DMS153 treated with DMSO at 0.1 percent for 48 hours (cell line): ENCODE results near the gene RNF213.
"Not testable (repeated sequence)": the region's sequence is repeated elsewhere in the genome, so short reads cannot be mapped to it uniquely, and the experiment has no call there.

Source experiments
- DNase-seq: peaks from one replicate; lab custom pipeline; 2025; ENCODE audit not compliant: unreplicated experiment; lab: John Stamatoyannopoulos, UW

The RNF213 gene

DNA sequence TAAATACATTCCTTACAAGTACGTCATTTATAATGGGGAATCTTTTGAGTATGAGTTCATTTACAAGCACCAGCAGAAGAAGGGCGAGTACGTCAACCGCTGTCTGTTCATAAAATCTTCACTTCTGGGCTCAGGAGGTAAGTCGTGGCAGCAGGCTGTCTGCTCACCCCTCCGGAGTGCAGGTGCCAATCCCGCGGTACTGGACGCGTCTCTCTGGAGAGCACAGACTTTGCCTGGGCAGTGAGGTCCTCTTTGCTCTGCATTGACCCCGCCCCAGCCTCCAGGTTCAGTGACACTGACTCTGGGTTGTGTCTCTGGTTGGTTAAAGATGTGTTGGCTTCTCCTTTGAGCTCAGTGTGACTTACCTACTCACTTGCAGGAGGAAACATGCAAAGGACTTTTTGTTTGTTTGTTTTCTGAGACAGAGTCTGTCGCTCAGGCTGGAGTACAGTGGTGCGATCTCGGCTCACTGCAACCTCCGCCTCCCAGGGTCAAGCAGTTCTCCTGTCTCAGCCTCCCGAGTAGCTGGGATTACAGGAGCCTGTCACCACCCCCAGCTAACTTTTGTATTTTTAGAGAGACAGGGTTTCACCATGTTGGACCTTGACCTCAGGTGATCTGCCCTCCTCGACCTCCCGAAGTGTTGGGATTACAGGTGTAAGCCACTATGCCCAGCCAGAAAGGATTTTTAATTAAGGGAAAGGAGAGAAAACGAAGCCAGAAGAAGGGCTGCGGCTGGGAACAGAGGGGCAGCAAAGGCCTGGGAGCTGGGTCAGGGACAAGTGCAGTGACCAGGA, 31.2 kb downstream of the RNF213 start:
- DNase-seq: no peak

DNA sequence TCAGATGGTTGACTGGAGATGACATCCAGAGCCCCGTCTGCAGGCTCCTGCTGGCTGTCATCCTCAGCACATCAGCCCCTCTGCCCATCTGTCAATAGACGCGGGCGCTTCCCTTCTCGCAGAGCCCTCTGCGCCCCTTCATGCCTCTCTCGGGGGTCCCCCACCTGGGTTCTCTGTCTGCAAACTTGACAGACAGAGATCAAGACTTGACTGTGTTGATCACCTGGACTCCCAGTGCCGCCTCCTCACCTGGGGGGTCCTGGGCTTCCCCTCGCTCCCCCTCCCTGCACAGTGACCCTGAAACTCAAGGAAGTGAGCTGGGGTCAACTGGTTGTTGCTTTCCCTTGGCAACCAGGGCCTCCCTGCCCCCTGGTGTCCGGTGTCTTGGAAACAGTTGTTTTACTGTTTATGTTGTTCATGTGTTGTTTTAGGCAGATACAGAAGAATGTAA, 31.9 kb downstream of the RNF213 start:
- DNase-seq: no peak

DNA sequence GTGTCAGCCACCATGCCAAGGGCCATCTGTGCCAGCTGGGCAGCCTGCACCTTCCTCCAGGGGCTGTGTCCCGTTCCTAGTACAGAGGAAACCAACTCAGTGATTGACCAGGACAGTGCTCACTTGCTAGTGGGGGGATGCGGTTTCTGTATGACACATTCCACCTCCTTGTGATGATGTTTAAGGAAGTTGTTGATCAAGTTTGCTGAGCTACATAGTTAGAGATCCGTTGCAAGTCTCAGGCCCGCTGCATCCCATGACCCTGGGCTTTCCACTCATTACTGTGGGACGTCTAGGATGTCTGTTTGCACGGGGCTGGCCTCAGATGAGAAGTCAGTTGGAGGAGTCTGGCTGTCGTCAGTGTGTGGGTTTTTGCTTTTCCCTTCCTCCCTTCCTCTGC, 33.6 kb downstream of the RNF213 start:
- no peak for DNase-seq

DNA sequence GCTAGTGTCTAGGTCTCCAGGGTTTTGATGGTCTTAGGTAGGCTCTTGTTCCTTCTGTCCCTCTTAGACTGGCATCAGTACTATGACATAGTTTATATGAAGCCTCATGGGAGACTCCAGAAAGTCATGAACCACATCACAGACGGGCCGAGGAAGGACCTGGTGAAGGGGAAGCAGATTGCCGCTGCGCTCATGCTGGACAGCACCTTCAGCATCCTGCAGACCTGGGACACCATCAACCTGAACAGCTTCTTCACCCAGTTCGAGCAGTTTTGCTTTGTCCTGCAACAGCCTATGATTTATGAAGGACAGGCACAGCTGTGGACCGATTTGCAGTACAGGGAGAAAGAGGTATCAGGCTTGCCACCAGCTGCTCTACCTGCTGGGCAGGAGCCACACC, 34.0 kb downstream of the RNF213 start:
- DNase-seq: no peak

DNA sequence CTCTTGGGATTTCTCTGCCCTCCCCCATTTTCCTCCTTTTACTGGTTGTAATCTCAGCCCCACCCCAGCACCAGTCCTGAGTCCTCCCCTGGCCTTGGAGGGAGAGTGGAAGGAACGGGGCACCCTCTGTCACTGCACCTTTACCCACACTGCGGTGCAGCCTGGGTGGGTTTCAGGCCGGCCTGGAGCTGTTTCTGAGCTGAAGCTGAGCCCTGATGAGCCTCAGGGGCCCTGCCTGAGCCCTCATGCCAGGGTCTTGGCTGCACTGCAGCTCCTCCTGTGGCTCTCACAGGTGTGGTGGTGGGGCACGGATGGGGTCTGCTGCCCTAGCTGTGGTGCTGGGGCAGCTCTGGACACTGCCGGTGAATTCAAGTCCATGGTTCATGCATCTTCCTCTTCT, 34.5 kb downstream of the RNF213 start:
- DNase-seq: no peak

DNA sequence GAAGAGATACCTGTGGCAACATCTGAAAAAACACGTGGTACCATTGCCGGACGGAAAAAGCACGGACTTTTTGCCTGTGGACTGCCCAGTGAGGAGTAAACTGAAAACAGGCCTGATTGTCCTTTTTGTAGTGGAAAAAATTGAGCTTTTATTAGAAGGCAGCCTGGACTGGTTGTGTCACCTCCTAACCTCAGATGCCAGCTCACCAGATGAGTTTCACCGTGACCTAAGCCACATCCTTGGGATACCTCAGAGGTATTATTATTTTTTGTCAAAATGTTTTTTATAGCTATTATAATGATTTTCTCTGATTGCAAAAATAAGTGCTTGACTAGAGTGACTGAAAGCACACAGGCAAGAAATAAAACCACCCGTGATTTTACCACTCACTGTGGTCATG, 34.9 kb downstream of the RNF213 start:
- no peak for DNase-seq

DNA sequence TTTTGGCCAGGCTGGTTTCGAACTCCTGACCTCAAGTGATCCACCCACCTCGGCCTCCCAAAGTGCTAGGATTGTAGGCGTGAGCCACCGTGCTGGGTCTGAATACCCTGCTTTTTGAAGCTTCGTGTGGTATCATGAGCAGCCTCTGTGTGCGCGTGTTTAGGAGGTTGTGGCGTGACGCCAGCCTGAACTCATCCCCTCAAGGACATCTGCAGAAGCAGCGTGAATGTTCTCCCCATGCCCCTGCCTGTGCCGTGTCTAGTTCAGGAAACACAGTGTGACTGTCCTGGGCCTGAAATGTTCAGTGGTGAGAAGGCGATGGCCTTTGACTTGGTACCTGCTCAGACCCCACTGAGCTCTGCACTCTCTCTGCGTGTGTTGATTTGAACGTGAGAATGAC, 35.6 kb downstream of the RNF213 start:
- no peak for DNase-seq

DNA sequence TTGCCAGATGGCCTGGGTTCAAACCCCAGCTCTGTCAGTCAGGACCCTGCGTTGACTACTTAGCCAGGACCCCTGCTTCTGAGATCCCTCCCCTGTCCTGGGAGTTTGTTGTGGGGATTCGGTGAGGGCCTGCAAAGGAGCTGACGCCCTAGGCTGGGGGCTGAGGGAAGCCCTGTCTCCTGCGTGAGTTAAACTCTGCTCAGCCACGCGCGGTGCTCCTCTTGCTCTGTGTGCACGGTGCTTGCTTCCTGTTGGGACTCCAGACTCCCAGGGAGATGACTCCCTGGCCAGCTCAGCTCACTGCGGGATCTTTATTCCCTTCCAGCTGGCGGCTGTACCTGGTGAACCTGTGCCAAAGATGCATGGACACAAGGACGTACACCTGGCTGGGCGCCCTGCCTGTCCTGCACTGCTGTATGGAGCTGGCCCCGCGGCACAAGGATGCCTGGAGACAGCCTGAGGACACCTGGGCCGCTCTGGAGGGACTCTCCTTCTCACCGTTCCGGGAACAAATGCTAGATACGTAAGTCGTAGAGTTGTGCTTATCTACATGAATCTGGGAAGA, 37.4 kb downstream of the RNF213 start:
- no peak for DNase-seq

DNA sequence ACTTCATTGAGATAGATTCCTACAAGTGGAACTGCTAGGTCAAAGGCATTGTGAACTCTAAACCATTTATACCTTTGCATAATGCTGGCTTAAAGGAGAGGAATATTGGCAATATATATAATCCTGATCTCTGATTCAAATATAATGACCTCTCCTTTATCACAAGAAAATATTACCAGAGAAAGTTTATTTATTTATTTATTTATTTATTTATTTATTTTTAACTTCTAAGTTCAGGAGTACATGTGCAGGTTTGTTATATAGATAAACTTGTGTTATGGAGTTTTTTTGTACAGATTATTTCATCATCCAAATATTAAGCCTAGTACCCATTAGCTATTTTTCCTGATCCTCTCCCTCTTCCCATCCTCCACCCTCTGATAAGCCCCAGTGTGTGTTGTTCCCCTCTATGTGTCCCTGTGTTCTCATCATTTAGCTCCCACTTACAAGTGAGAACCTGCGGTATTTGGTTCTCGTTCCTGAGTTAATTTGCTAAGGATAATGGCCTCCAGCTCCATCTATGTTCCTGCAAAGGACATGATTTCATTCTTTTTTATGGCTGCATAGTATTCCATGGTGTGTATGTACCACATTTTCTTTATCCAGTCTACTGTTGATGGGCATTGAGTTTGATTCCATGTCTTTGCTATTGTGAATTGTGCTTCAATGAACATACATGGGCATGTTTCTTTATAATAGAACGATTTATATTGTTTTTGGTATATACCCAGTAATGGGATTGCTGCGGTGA, 38.9 kb downstream of the RNF213 start:
- not testable (repeated sequence) for DNase-seq

DNA sequence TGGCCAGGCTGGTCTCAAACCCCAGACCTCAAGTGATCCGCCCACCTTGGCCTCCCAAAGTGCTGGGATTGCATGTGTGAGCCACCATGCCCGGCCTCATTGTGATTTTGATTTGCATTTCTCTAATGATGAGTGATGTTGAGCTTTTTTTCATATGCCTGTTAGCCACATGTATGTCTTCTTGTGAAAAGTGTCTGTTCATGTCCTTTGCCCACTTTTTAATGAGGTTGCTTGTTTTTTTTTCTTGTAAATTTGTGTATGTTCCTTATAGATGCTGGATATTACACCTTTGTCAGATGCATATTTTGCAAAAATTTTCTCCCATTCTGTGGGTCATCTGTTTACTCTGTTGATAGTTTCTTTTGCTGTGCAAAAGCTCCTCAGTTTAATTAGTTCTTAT, 40.1 kb downstream of the RNF213 start:
- not testable (repeated sequence) for DNase-seq

DNA sequence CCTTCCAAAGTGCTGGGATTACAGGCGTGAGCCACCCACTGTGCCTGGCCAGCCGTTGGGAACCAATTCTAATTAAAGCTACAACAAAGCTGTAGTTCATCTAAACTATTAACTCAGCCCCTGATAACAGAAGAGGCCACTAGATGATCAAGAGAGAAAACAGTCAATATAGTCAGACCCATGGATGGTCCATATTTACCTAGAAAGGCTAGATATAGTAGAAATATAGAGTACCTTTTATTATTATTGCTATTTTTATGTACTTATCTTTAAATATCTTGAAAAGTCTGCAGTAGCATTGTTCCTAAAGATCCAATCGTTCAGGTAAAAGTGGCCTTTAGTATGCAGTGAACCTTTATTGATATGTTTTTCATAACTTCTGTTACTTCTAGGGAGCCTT, 43.2 kb downstream of the RNF213 start:
- DNase-seq: no peak

DNA sequence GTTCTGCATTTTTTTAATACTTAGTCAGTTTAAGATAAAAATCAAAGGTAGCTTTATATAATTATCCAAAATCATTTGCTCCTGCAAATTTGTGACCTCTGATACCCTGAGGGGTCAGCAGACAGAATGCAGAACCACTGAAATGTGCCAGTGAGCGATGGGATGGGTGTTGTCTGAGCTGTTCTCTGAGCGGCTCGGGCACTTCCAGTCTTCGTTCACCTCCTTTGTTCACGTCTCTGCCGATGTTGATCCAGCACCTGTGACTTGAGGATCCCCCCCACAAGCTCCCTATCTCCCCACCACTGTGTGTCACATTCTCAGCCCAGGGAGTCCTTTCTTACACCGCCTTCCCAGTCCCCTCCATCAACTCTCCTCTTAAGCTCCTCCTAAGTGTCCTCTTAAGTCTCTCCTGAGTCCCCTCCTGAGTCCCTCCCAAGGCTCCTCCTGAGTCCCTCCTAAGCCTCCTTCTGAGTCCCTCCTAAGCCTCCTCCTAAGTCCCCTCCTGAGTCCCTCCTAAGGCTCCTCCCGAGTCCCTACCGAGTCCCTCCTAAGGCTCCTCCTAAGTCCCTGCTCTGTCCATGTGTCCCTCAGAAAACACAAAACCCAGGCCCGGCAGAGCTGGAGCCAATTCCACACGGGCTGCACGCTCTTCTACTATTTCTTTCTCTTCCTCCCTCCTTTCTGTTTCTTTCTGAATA, 47.5 kb downstream of the RNF213 start:
- DNase-seq: no peak

DNA sequence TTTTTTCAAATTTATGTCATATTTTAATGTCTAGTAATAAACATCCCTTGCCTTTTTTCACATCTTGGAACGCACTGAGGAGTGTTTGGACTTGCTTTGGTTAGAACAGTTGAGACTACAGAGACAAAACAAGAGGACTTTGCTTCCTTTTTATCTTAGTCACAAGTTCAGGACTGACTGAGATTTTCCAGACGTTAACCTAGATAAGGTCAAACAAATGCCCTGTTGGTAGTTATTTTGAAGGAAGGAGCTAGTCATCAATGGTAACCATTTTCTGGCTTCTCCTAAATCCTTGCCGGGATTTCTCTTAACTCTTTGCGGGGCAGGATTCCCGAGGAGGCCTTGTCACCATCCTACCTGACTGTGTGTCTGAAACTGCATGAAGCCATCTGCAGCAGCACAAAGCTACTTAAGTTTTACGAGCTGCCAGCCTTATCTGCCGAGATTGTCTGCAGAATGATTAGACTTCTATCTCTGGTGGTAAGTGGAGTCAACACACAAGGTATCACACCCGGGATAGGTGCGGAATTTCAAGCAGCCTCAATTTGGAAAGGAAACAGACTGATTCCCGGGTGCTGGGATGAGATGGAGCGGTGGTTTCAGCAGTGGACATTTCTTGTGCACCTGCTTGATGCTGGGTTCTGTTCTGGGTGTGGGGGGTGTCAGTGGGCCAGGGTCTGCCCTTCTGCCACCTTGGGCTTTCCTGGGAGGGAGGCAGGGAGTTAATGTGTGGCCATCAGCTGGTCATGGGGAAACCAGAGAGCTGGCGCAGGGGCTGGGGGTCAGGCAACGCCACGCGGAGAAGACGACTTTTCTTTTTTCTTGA, 48.3 kb downstream of the RNF213 start:
- no peak for DNase-seq

DNA sequence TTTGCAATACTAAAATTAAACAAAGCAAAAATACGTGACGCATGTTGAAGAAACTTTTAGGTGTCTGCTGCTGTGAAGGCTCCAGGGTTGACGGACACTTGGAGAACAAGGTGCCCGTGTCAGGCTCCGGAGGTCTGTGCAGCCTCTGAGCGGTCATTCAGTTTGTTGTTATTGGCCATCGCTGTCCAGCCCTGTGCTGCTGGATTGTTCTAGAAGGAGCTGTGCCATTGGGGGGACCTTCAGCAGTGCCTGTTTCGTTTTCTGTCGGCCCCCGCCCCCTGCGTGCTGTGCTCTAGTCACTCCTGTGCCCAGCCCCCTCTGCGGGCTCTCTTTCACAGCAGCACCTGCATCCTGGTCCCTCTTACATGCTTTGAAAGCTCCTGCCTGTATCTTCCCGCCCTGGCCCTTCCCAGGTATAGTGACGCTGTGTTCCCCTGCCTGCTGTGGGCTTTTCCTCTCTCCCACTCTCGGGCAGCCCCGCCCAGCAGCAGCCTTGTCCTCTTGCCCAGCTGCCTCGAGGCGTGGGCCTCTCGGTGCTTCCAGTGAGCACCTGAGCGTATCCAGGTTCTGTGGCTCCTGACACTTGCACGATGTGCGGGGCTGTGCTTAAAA, 50.7 kb downstream of the RNF213 start:
- DNase-seq: no peak

DNA sequence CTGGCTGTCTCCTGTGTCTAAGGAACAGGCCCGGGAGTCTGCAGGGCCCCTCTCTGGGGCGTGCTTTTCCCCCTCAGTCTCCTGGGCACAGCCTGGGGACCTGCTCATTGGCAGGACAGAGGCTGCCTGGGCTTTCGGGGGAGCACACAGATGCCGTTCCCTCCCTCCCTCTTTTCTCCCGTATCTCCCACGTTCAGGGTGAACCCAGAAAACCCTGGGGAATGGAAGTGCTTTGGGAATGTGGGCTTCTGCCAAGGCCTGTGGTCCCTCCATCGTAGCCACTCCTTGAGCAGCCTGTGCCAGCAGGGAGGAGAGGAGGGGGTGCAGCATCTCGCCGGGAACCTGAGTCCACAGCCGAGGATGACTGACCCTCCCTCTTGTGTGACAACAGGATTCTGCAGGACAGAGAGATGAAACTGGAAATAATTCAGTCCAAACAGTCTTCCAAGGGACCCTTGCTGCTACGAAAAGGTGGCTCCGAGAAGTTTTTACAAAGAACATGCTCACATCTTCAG, 52.0 kb downstream of the RNF213 start:
- no peak for DNase-seq

DNA sequence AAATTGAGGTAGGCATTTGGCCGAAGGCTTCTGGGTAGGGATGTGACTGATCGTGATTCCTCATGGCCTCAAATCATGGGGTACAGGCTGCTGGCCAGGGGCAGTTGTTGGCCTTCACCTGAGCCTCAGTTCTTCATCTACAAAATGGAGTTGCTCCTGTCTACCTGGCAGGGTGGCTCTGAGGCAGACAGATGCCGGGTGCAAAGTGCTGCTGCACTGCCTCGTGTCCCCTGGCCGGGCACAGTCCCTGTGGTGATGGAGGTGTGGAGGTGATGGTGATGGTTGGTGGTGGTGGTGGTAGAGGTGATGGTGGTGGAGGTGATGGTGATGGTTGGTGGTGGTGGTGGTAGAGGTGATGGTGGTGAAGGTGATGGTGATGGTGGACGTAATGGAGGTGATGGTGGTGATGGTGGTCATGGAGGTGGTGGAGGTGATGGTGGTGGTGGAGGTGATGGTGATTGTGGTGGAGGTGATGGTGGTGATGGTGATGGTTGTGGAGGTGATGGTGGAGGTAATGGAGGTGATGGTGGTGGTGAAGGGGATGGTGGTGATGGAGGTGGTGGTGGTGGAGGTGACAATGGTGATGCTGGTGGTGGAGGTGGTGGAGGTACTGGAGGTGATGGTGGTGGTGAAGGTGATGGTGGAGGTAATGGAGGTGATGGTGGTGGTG, 52.6 kb downstream of the RNF213 start:
- DNase-seq: no peak

DNA sequence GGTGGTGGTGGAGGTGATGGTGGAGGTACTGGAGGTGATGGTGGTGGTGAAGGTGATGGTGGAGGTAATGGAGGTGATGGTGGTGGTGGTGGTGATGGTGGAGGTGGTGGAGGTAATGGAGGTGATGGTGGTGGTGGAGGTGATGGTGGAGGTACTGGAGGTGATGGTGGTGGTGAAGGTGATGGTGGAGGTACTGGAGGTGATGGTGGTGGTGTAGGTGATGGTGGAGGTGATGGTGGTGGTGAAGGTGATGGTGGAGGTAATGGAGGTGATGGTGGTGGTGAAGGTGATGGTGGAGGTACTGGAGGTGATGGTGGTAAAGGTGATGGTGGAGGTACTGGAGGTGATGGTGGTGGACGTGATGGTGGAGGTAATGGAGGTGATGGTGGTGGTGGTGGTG, 53.3 kb downstream of the RNF213 start:
- not testable (repeated sequence) for DNase-seq

DNA sequence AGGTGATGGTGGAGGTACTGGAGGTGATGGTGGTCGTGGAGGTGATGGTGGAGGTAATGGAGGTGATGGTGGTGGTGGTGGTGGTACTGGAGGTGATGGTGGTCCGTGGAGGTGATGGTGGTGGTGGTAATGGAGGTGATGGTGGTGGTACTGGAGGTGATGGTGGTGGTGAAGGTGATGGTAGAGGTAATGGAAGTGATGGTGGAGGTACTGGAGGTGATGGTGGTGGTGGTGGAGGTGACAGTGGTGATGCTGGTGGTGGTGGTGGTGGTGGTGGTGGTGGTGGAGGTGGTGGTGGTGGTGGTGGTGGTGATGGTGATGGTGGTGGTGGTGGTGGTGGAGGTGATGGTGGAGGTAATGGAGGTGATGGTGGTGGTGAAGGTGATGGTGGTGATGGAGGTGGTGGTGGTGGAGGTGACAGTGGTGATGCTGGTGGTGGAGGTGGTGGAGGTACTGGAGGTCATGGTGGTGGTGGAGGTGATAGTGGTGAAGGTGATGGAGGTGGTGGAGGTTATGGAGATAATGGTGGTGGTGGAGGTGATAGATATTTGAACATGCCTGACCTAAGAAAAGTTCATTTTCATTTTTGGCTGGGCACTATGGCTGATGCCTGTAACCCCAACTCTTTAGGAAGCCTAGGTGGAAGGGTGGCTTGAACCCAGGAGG, 55.0 kb downstream of the RNF213 start:
- DNase-seq: no peak

DNA sequence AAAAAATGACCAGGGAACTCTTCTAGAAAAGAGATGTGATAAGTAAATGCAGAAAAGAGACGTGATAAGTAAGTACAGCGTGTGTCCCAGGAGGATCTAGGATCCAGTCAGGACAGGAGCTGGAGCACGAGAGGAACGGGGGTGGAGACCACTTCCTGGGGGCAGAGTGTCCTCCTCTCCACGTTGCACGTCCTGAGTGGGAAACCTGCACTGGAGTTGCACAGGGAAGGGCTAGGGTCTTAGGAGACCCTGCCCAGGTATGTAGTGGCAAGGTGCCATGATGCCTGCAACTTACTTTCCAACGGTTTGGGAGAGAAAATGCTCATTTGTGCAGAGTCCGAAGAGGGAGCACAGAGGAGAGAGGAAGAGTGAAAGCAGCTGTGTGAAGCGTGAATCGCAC, 55.8 kb downstream of the RNF213 start:
- DNase-seq: no peak
